Measurements from ENCODE around the gene NBPF3.

GRCh38 chr1:21503706-21504377 is 63.9 kb downstream of the NBPF3 start:
- TF ChIP-seq OSR1 (CRISPR knock-in tag; IDR thresholded peaks at IDR 0.05) (no peak), ZFP3 (CRISPR knock-in tag; IDR thresholded peaks at IDR 0.05) (no peak), ZNF70 (CRISPR knock-in tag; IDR thresholded peaks at IDR 0.05) (no peak), RARB (CRISPR knock-in tag; IDR thresholded peaks at IDR 0.05) (no peak), TSHZ2 (CRISPR knock-in tag; IDR thresholded peaks at IDR 0.05) (no peak), ZC3H10 (CRISPR knock-in tag; IDR thresholded peaks at IDR 0.05) (no peak)
- TF ChIP-seq, protein P1, sequence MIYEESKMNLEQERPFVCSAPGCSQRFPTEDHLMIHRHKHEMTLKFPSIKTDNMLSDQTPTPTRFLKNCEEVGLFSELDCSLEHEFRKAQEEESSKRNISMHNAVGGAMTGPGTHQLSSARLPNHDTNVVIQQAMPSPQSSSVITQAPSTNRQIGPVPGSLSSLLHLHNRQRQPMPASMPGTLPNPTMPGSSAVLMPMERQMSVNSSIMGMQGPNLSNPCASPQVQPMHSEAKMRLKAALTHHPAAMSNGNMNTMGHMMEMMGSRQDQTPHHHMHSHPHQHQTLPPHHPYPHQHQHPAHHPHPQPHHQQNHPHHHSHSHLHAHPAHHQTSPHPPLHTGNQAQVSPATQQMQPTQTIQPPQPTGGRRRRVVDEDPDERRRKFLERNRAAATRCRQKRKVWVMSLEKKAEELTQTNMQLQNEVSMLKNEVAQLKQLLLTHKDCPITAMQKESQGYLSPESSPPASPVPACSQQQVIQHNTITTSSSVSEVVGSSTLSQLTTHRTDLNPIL (CRISPR knock-in tag; IDR thresholded peaks at IDR 0.05; ENCODE audit: low read depth), result no peak
